GM08714 (cell line): Measurements from ENCODE around the gene TSPAN14.
A peak's percentile ranks its signal among the peaks of the same experiment; 100 is the strongest.
"Not testable (repeated sequence)": the region's sequence is repeated elsewhere in the genome, so short reads cannot be mapped to it uniquely, and the experiment has no call there.

ENCODE experiments used
- H3K4me3 ChIP-seq: fragments of 200-500 bp; sonication (Bioruptor generic); 2 replicates; pipeline ENCODE4 v1.5.1; 2014; ENCODE audit warnings: mild to moderate bottlenecking, low read length, inconsistent platforms
- ZNF274 ChIP-seq: IDR thresholded peaks from 2 replicates; pipeline ENCODE4 v1.6.1; 2012; ENCODE audit warnings: mild to moderate bottlenecking, low read depth, low read length

The TSPAN14 gene

DNA sequence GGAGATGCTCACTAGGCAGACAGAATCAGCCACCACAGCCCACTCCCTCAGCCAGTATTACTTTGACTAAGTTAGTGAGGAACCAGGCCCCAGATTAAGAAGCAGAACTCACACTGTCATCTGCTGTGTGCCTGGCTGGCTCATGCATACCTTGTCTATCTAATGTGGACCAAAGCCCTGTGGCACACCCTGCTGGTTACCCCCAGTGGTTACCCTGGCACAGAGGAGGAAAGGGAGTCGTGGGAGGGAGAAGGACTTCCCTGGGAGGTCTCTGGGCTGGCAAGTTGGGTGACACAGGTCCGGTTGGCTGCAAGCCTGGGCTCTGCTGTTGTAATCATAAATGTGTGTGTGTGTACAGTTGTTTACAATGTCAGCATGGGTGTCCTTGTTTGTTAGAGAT, 76.1 kb downstream of the TSPAN14 start:
- TF ChIP-seq ZNF274: no peak
- no peak overlapping the region for H3K4me3 ChIP-seq

DNA sequence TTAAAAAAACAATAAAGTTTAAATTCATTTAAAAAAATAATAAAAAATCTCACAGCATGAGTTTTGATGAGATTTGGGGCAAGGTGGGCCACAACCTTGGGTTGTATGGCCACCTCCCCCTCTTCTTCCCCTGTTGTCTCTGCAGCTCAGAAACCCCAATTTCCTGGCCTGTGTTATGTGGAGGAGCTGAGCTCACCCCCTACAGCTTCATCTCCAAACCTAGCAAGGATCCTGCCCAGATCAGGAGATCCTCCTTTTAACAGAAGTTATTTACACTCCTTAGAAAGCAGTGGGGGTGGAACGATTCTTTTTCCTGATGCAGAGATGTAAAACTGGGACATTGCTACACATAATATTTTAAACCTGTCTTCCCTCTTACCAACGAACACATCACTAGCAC, 76.7 kb downstream of the TSPAN14 start:
- no peak for TF ChIP-seq ZNF274
- no peak overlapping the region for H3K4me3 ChIP-seq

DNA sequence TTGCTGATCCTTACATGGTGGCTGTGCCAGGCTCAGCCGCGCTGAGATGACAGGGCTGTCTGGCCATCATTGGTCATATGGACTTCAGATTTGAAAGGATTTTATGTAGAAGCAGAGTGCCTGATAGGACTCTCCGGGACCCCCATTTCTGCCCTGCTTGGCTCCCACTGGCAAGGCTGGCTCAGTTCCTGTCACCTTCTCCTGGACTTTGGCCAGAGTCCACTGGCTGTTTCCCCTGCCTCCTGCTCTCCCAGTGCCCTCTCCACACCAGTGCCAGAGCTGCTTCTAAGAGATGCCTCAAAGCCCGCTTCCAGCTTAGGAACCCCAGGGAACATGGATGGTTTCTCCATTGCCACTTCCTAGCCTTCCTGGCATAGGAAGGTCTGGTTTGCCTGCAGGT, 78.5 kb downstream of the TSPAN14 start:
- TF ChIP-seq ZNF274: no peak
- H3K4me3 ChIP-seq: no peak overlapping the region

DNA sequence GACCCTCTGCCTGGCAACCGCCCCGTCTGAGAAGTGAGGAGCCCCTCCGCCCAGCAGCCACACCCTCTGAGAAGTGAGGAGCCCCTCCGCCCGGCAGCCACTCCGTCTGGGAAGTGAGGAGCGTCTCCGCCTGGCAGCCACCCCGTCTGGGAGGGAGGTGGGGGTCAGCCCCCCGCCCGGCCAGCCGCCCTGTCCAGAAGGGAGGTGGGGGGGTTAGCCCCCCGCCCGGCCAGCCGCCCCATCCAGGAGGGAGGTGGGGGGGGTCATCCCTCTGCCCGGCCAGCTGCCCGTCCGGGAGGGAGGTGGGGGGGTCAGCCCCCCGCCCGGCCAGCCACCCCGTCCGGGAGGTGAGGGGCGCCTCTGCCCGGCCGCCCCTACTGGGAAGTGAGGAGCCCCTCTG, 79.9 kb downstream of the TSPAN14 start:
- not testable (repeated sequence) for H3K4me3 ChIP-seq

DNA sequence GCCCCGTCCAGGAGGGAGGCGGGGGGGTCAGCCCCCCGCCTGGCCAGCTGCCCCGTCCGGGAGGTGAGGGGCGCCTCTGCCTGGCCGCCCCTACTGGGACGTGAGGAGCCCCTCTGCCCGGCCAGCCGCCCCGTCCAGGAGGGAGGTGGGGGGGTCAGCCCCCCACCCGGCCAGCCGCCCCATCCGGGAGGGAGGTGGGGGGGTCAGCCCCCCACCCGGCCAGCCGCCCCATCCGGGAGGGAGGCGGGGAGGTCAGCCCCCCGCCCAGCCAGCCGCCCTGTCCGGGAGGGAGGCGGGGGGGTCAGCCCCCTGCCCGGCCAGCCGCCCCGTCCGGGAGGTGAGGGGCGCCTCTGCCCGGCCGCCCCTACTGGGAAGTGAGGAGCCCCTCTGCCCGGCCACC, 80.5 kb downstream of the TSPAN14 start:
- not testable (repeated sequence) for H3K4me3 ChIP-seq

DNA sequence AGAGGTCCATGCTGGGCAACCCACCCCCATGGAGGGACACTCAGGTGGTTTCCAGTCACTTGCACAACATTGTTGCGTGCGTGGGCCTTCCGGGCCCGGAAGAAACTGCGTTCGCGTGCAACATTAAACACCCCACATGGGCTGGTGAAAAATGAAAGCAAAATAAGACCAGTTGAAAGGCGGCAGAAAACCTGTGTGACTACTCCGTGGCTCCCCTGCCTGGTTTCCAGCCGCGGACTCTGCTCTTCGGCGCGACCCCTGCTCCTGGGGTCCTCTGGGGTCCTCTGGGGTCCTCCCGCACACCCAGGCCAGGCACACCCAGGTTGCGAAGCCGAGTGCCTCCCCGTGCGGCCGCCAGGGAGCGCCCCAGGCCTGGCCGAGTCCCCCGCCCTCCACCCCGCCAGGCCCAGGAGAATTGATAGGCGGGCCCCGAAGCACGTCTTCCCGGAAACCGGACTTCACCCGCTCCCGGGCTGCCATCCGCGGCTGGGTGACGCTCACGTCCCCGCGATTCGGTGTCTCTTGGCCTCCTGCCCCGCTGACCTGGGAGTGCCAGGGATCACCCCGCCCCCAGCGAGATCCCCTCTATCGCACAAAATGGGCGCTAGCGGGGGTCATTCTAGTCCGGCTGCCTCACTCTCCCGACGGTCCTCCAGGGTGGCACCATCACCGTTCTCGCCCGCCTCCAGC, 81.7 kb downstream of the TSPAN14 start:
- no peak for TF ChIP-seq ZNF274
- peak overlapping the region; percentile 71; the same call in 1 of the 2 replicates for H3K4me3 ChIP-seq

DNA sequence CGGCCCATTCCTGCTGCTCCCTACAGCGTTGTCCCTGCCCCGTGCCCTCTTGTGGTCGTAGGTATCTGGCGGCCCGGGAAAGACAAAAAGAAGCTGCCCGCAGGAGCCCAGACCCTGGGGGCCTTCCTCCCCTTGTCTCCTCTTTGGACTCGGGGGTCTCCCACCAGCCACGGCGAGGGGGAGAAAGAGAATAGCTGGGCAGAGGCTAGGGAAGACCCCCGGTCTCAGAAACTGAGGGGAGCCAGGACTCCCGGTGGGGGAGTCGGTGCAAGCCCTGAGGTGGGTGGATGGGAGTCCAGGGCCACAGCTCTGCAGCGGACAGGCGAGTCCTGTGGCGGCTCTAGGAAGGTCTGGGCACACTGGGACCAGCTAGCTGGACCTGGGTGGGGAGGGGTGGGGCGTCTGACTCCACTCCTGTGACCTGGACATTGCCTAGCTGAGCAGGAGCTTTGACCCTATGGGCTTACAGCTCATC, 82.3 kb downstream of the TSPAN14 start:
- peak overlapping the region; percentile 71; the same call in 1 of the 2 replicates for H3K4me3 ChIP-seq
- no peak for TF ChIP-seq ZNF274

DNA sequence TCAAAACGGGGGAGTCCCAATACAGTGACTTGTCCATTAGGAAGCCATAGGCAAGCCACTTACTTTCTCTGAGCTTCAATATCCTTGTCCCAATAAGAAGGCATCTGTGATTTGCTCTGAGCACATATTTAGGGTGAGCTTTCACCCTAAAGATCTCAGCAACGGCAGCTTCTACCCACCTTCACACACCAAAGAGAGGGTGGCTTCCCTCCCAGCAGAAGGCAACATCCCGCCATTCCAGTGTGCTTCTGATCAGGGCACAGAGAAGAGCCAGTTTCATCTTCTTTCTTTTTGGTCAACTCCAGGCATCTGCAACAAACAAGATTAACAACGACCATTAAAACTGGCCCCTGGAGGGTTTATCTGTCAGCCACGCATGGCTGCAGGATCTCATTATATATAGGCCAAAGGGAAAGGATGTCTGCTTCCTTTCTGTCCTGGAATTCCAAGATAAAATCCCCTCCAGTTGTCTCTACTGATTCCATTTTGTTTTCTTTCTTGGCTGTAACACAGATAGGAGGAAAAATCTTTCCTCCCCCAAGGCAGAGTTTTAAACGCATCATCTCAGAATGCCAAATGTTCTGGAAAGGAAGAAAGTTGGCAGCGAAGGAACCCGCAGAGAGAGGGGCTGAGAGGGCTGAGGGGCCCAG, 83.1 kb downstream of the TSPAN14 start:
- H3K4me3 ChIP-seq: no peak overlapping the region
- no peak for TF ChIP-seq ZNF274

DNA sequence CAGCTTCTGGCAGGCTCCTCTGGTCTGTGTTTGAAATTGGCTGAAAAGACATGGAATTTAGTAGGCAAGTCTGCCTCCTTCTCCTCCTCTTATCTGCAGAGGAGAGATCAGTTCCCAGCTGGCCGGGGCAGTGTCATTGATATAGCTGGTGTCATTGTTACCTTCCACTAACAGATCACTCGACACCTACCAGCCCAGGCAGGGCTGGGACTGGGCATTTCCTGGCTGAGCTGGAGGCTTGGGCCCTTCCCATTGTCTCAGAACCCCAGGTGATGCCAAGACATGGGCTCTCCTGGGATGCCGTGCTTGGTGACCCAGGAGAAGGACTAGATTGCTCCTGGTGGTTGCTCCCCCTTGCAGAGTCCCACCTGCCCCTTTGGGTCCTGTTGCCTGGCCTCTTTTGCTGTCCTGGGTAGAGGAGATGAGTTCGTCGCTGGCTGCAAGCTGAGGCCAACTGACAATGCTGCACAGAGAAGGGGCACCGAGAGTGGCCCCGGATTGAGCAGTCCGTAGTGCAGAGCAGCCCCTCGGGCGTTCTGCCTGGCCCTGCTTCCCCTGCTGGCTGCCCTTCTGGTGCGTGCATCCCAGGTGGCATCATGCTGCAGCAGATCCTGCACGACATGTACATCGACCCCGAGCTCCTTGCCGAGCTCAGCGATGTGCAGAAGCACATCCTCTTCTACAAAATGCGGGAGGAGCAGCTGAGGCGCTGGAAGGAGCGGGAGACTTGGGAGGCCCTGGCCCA, 83.8 kb downstream of the TSPAN14 start, which contains the start of gene SH2D4B:
Gene SH2D4B (plus strand): TSS at position 167 of the 745 bp plus-strand sequence. CDS start 430 bp downstream, at position 597.
- TF ChIP-seq ZNF274: no peak
- peak within 1 kb of the TSS; percentile 71; the same call in 1 of the 2 replicates for H3K4me3 ChIP-seq

DNA sequence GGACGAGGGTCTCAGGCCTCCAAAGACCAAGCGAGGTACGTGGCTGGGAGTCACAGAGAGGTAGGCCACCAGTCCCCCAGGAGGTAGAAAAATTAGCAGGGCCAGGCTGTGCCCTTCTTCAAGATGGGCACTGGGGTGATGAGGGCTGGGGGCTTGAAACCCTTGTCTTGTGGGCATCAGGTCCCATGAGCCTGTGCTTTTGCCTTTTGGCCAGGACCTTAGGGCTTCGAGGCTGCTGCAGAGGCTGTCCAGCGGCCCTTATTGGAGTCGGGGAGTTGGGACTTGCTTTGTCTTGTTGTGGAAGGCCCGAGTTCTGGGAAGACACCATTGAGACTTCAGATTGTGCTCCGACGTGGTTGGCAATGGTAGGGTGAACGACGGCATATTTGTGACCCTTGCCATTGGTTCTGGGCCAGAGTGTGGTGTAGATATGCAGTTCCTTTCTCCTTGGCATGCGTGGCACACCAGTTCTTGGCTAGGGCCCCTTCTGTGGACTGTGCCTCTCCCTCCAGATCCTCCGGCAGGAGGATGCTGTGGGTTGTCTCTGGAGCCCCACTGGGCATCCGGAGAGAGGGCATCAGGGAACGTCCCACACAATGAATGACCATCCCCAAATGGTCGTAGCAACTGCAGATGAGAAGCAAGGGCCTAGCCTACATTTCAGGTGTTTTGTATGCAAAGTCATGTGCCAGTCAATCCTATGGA, 84.5 kb downstream of the TSPAN14 start:
- H3K4me3 ChIP-seq: no peak overlapping the region
- TF ChIP-seq ZNF274: no peak

DNA sequence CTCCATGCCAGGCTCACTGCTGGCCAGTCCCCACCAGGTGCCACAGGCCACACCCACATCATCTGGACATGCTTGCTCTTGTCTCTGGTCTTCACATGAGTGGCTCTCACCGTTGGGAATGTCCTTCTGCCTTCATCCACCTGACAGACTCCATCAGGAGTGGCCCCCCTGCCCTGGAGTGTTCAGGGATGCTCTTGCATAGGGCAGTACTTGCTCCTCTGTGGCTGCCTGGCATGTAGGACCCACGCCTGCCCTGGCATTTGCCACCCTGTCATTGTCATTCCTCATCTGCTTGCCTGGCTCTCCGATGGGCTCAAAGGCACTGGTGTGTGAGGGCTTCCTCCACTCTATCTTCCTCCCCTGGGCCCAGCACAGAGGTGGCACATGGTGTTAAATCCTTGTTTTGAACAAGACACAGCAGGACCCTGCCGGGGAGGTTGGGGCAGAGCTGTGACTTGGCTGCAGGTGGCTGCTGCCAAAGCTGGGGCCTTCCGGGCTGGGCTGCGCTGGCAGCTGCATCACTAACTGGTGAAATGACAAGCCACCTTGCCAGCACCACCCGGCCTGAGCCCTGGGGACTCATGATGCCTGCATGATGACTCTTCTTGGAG, 85.4 kb downstream of the TSPAN14 start:
- no peak for TF ChIP-seq ZNF274
- H3K4me3 ChIP-seq: no peak overlapping the region

DNA sequence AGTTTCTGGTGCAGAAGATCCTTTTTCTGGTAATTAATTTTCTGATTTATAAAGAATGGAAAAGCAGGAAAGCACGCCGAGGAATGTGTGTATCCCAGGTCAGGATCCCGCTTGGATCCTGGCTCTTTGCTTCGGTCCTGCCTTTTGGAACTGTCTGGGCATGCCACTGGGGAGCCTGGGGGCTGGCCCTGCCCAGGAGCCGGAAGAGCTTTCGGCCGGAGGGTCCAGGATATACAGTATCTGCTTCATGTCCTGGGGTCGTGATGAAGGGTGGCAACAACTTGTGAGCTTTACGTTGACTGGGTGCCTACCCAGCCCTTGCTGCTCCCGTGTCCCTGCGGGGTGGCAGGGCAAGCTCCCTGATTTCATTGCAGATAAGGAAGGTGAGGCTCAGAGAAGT, 86.0 kb downstream of the TSPAN14 start:
- no peak overlapping the region for H3K4me3 ChIP-seq
- TF ChIP-seq ZNF274: no peak

DNA sequence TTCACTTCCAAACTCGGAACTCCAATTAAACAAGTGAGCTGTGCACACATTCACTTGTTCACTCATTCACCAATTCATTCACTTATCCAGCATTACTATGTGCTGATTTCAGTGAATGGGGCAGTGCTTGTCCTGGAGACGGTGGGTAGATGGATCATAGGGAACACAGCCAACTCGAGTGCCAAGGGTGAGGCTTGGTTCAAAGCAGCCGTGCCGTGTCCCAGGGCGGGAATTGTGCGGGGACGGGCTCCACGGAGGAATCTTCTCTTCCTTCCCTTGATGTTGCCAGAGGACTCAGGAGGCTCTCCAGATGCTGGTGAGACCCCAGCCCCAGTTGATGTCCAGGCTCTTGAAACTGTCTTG, 86.5 kb downstream of the TSPAN14 start:
- TF ChIP-seq ZNF274: no peak
- no peak overlapping the region for H3K4me3 ChIP-seq
